Ishikawa (cell line): ENCODE data around the gene PTPN2.

Experiments
- CEBPB ChIP-seq: IDR thresholded peaks from 2 replicates; pipeline ENCODE4 v1.6.1; 2012
- FOXM1 ChIP-seq: IDR thresholded peaks from 2 replicates; pipeline ENCODE4 v1.6.1; 2012; ENCODE audit warnings: low read depth, borderline replicate concordance
- TF ChIP-seq, protein P1 (sequence below): IDR thresholded peaks from 2 replicates; pipeline ENCODE4 v1.6.1; 2012; ENCODE audit warnings: low read depth, mild to moderate bottlenecking
- TF ChIP-seq, protein P2 (sequence below): IDR thresholded peaks from 2 replicates; pipeline ENCODE4 v1.6.1; 2012

DNA sequence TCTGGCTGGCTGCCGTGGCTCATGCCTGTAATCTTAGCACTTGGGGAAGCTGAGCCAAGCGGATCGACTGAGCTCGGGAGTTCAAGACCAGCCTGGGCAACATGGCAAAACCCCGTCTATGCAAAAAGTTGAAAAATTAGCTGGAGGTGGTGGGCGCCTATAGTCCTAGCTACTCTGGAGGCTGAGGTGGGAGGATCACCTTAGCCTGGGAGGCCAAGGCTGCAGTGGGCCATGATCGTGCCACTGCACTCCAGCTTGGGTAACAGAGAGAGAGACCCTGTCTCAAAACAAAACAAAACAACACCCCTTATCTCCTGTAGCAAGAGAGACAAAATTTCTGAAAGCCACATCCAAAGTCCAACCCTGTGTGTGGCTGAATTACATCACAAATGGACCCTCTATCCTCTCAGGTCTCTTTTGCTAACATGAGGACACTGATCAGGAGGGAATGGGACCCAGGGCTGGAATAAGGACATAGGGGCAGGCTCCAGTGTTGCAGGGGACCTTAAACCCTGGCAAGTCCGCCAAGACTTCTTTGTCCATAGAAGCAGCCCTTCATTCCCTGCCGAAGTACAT is 116.4 kb downstream of the PTPN2 start:
- TF ChIP-seq, protein P1, sequence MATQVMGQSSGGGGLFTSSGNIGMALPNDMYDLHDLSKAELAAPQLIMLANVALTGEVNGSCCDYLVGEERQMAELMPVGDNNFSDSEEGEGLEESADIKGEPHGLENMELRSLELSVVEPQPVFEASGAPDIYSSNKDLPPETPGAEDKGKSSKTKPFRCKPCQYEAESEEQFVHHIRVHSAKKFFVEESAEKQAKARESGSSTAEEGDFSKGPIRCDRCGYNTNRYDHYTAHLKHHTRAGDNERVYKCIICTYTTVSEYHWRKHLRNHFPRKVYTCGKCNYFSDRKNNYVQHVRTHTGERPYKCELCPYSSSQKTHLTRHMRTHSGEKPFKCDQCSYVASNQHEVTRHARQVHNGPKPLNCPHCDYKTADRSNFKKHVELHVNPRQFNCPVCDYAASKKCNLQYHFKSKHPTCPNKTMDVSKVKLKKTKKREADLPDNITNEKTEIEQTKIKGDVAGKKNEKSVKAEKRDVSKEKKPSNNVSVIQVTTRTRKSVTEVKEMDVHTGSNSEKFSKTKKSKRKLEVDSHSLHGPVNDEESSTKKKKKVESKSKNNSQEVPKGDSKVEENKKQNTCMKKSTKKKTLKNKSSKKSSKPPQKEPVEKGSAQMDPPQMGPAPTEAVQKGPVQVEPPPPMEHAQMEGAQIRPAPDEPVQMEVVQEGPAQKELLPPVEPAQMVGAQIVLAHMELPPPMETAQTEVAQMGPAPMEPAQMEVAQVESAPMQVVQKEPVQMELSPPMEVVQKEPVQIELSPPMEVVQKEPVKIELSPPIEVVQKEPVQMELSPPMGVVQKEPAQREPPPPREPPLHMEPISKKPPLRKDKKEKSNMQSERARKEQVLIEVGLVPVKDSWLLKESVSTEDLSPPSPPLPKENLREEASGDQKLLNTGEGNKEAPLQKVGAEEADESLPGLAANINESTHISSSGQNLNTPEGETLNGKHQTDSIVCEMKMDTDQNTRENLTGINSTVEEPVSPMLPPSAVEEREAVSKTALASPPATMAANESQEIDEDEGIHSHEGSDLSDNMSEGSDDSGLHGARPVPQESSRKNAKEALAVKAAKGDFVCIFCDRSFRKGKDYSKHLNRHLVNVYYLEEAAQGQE = no peak
- TF ChIP-seq FOXM1 (no peak), CEBPB (no peak)
- TF ChIP-seq, protein P2, sequence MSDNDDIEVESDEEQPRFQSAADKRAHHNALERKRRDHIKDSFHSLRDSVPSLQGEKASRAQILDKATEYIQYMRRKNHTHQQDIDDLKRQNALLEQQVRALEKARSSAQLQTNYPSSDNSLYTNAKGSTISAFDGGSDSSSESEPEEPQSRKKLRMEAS = no peak
